ENCODE measurements around the gene FBLN2.

- TF ChIP-seq CEBPB (IDR thresholded peaks at IDR 0.05; ENCODE audit: low read depth) (no peak), EZH2 (IDR thresholded peaks at IDR 0.05) (no peak), CTCF (IDR thresholded peaks at IDR 0.05 in 2 of 3, conservative IDR thresholded peaks at IDR 0.05 in 1 of 3; ENCODE audit: borderline replicate concordance in 1 of 3, insufficient read depth in 1 of 3, low read depth in 2 of 3, low read length in 2 of 3) (no peak), REST (IDR thresholded peaks at IDR 0.05; ENCODE audit: low read depth) (no peak), TCF7L2 (IDR thresholded peaks at IDR 0.05; ENCODE audit: borderline replicate concordance, extremely low read depth, insufficient read depth, insufficient read length) (no peak), FOSL1 (IDR thresholded peaks at IDR 0.05; ENCODE audit: low read depth) (no peak), POLR2A (IDR thresholded peaks at IDR 0.05; ENCODE audit: borderline replicate concordance, extremely low read depth, insufficient read depth, insufficient read length) (no peak)
Measured at GRCh38 chr3:13637953-13638352, 89.0 kb downstream of the FBLN2 start.

All from HCT116 (cell line).